ENCODE results near the gene NARS2.

Gene NARS2

GRCh38 chr11:78449866-78450265 lies 124.8 kb downstream of the NARS2 start:
- Histone ChIP-seq H3K4me3 (ENCODE audit: insufficient read depth, low read length, poor library complexity, severe bottlenecking) (no peak overlapping the region), H3K27me3 (ENCODE audit: low read length) (no peaks in the 10 kb centered on the region), H3K79me2 (ENCODE audit: insufficient read depth, low read length) (no peaks in the 10 kb centered on the region), H3K9me3 (ENCODE audit: insufficient read depth, low read length) (no peaks in the 10 kb centered on the region), H3K27ac (ENCODE audit: low read depth, low read length) (no peak overlapping the region), H3K4me2 (ENCODE audit: low read depth, low read length, poor library complexity, severe bottlenecking) (no peak overlapping the region), H3K9me2 (replicated peaks; ENCODE audit: insufficient read depth, low read length) (no peaks in the 10 kb centered on the region), H3K36me3 (ENCODE audit: low read length) (no peaks in the 10 kb centered on the region), H4K20me1 (ENCODE audit: low read depth, low read length) (no peaks in the 10 kb centered on the region), H2AFZ (ENCODE audit: low read depth, low read length, severe bottlenecking) (no peak overlapping the region), H3F3A (ENCODE audit: insufficient read depth) (0 out of 2 replicates have a peak, but pooled peaks cover 4% of the 10 kb centered on the region), H3K9ac (ENCODE audit: low read length) (no peak overlapping the region)
- TF ChIP-seq EZH2phosphoT487 (conservative IDR thresholded peaks at IDR 0.05; ENCODE audit: low read length) (no peak), CTCF (IDR thresholded peaks at IDR 0.05; ENCODE audit: insufficient read depth, low read length, poor library complexity, severe bottlenecking) (no peak)

GRCh38 chr11:78446210-78446609 lies 128.5 kb downstream of the NARS2 start:
- Histone ChIP-seq H3K27ac (ENCODE audit: low read depth, low read length) (no peak overlapping the region), H3K27me3 (ENCODE audit: low read length) (no peaks in the 10 kb centered on the region), H3K9me2 (replicated peaks; ENCODE audit: insufficient read depth, low read length) (no peaks in the 10 kb centered on the region), H3K9ac (ENCODE audit: low read length) (no peak overlapping the region), H3K9me3 (ENCODE audit: insufficient read depth, low read length) (no peaks in the 10 kb centered on the region), H2AFZ (ENCODE audit: low read depth, low read length, severe bottlenecking) (no peak overlapping the region), H3F3A (ENCODE audit: insufficient read depth) (0 out of 2 replicates have a peak, but pooled peaks cover 4% of the 10 kb centered on the region), H3K79me2 (ENCODE audit: insufficient read depth, low read length) (no peaks in the 10 kb centered on the region), H3K4me3 (ENCODE audit: insufficient read depth, low read length, poor library complexity, severe bottlenecking) (no peak overlapping the region), H4K20me1 (ENCODE audit: low read depth, low read length) (no peaks in the 10 kb centered on the region), H3K36me3 (ENCODE audit: low read length) (peaks cover 3% of the 10 kb centered on the region; the same call in 1 of the 2 replicates), H3K4me2 (ENCODE audit: low read depth, low read length, poor library complexity, severe bottlenecking) (no peak overlapping the region)
- TF ChIP-seq EZH2phosphoT487 (conservative IDR thresholded peaks at IDR 0.05; ENCODE audit: low read length) (no peak), CTCF (IDR thresholded peaks at IDR 0.05; ENCODE audit: insufficient read depth, low read length, poor library complexity, severe bottlenecking) (no peak)

GRCh38 chr11:78444726-78445125 lies 129.9 kb downstream of the NARS2 start:
- no peak overlapping the region for H2AFZ ChIP-seq (ENCODE audit: low read depth, low read length, severe bottlenecking)
- H3K4me3 ChIP-seq (ENCODE audit: insufficient read depth, low read length, poor library complexity, severe bottlenecking), result no peak overlapping the region
- no peak overlapping the region for H3K27ac ChIP-seq (ENCODE audit: low read depth, low read length)
- H3K27me3 ChIP-seq (ENCODE audit: low read length), result no peaks in the 10 kb centered on the region
- H3K36me3 ChIP-seq (ENCODE audit: low read length), result peaks cover 3% of the 10 kb centered on the region; the same call in 1 of the 2 replicates
- TF ChIP-seq CTCF (IDR thresholded peaks at IDR 0.05; ENCODE audit: insufficient read depth, low read length, poor library complexity, severe bottlenecking), result no peak
- TF ChIP-seq EZH2phosphoT487 (conservative IDR thresholded peaks at IDR 0.05; ENCODE audit: low read length), result no peak
- H3F3A ChIP-seq (ENCODE audit: insufficient read depth), result 0 out of 2 replicates have a peak, but pooled peaks cover 4% of the 10 kb centered on the region
- no peaks in the 10 kb centered on the region for H3K9me2 ChIP-seq (replicated peaks; ENCODE audit: insufficient read depth, low read length)
- H3K4me2 ChIP-seq (ENCODE audit: low read depth, low read length, poor library complexity, severe bottlenecking), result no peak overlapping the region
- no peaks in the 10 kb centered on the region for H3K79me2 ChIP-seq (ENCODE audit: insufficient read depth, low read length)
- H3K9ac ChIP-seq (ENCODE audit: low read length), result no peak overlapping the region
- H4K20me1 ChIP-seq (ENCODE audit: low read depth, low read length), result no peaks in the 10 kb centered on the region
- H3K9me3 ChIP-seq (ENCODE audit: insufficient read depth, low read length), result no peaks in the 10 kb centered on the region

Measured in SU-DHL-6 (cell line).